ENCODE results near the gene ZNF224. TPM values are rescaled to one million over a fixed set of nuclear protein-coding genes. Genes with fewer than 3 reads are reported as not detected.
A peak's percentile ranks its signal among the peaks of the same experiment; 100 is the strongest.
"Not testable (repeated sequence)": the region's sequence is repeated elsewhere in the genome, so short reads cannot be mapped to it uniquely, and the experiment has no call there.

ZNF224 gene
- 15.6 and 17.3 TPM in 2 replicates for total RNA-seq (2014; rRNA removed; shearing (Covaris generic))

- peak; percentile 88 for DNase-seq (ENCODE audit: low spot score)
Measured at GRCh38 chr19:44093931-44094765, at the start of gene ZNF224. TSS of gene ZNF224 (plus strand) at chr19:44094361. CDS start at chr19:44097874, 3,513 bp downstream.

- no peak for DNase-seq (ENCODE audit: low spot score)
Measured at GRCh38 chr19:44050740-44051649, 43.2 kb upstream of the ZNF224 start.

DNA sequence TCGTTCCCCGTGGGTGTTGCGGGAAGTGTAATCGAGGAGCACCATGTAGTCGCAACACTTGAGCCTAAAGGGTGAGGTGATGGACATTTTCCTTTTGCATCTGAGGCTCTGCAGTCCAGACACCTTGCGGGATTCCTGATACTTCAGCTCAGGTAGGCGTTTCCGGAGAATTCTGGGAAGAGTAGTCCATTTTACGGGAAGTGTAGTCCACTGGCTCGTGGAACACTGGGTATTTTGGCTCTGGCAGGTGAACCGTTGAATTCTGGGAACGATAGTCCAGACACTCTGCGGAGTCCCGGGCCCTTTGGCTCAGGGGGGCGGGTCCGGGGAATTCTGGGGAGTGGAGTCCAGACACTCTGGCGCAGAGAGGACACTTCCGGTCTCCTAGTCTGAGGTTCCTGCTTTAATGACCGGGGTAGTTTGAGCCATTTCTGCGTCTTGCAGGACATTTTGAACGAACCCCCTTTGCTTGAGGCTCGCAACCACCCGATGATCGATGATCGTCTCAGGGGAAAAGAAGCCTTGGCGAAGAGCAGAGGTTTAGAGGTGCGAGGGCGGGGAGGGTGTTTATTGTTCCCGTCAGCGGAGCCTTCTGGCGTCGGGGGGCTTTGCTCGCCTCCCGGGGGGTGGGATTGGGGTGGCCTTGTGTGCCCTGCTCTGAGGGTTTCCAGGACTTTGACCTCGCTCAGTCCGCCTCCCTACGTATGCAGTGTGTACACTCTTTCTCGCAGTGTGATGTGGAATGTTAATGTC lies 42.3 kb upstream of the ZNF224 start, which contains the start of gene ZNF223:
ZNF223 (plus strand) TSS at position 387 of the 753 bp plus-strand sequence. CDS start 3,141 bp downstream, outside the sequence.
- peak; percentile 91 for DNase-seq (ENCODE audit: low spot score)

DNA sequence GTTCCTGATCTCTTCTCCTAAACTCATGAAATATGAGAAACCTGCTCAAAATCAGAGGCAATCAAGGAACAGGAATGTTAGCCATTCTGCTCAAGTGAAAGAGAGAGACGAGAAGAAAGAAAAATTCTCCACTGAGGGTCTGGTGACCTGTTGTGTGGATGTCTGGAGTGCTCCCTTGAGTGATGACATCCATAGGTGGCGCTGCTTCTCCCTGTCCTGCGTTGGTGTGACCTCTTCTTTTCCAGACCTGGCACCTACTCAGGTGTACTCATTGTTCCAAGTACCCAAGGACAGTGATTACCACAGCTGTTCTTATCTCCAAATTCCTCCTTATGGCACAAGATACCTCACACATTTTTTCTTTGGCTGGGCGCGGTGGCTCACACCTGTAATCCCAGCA lies 38.3 kb upstream of the ZNF224 start:
- DNase-seq (ENCODE audit: low spot score): no peak

DNA sequence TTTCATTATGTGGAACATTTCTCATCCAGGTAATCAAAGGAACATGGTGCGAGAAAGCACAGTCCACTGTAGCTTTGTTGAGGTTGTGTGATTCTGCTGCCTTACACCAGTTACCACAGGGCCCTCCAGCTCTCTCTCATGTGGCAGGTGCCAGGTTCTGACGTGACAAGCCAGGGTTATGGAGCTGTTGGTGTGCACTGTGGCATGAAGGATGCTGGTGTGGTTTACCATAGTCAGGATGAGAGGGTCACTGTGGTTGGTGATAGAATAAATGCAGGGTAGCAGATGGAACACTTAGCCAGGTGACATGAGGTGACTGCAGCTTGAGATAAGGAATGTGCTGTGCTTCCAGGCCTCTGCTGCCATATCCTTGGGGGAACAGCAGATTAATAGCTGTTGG lies 34.9 kb upstream of the ZNF224 start:
- no peak for DNase-seq (ENCODE audit: low spot score)

- DNase-seq (ENCODE audit: low spot score): no peak
Measured at GRCh38 chr19:44061038-44061437, 33.1 kb upstream of the ZNF224 start.

- no peak for DNase-seq (ENCODE audit: low spot score)
Measured at GRCh38 chr19:44066305-44066704, 27.9 kb upstream of the ZNF224 start.

GRCh38 chr19:44069415-44069814 lies 24.7 kb upstream of the ZNF224 start:
- DNase-seq (ENCODE audit: low spot score): no peak

DNA sequence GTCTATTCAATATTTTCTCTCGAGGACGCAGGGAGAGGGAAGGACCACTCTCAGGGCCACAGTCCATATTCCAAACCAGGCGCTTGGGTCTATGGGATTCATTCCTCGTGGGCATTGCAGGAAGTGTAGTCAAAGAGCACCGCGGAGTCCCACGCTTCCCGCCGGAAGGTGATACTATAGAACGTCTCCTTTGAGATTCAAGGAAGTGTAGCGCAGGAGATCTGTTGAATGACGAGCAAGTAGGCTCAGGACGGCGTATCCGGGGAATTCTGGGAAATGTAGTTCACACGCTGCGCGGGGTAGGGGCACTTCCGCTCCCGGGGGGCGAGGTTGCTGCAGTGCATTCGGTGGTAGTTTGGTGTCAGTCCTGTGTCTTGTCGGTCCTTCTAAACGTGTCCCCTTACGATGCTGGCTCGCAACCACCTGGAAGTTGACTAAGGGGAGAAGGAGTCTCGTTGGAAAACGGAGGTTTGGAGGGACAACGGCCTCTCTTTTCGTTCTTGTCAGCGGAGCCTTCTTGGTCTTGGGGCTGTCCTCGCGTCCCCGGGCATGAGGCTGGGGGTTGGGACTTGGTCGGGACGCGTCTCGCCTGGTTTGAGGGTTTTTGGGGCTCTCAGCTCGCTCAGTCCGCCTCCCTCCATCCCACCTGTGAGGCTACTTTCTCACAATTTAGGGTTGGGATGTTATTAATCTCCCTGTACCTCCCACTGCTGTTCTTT lies 22.2 kb upstream of the ZNF224 start, which contains the start of gene ZNF284:
ZNF284 (plus strand) TSS at position 336 of the 719 bp plus-strand sequence. CDS start 4,231 bp downstream, outside the sequence.
- peak; percentile 82 for DNase-seq (ENCODE audit: low spot score)

- no peak for DNase-seq (ENCODE audit: low spot score)
Measured at GRCh38 chr19:44072543-44073401, 21.4 kb upstream of the ZNF224 start.

DNA sequence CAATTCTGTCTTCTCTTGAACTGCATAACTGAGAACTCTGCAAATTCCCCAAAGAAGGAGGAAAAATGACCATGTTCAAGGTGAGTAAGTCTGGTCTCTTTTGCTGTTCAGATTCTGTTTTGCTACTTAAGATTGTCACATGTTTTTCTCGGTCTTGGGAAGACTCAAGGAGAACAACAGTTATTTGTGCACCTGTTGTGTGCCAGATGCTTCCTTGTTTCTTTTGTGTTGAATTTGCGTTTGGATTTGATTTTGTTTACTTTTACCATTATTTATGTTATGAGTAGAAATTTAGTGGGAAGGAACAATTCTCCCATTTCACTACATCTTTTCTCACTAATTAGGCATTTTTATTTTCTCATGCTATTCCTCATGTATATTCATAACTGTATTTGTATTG lies 17.8 kb upstream of the ZNF224 start:
- DNase-seq (ENCODE audit: low spot score): no peak

- no peak for DNase-seq (ENCODE audit: low spot score)
Measured at GRCh38 chr19:44092108-44092507, 2.1 kb upstream of the ZNF224 start.

GRCh38 chr19:44107751-44108150 lies 13.6 kb downstream of the ZNF224 start:
- DNase-seq (ENCODE audit: low spot score): no peak

- DNase-seq (ENCODE audit: low spot score): no peak
Measured at GRCh38 chr19:44109458-44109857, 15.3 kb downstream of the ZNF224 start.

GRCh38 chr19:44111910-44112463 lies 17.8 kb downstream of the ZNF224 start:
- peak; percentile 97 for DNase-seq (ENCODE audit: low spot score)

GRCh38 chr19:44112802-44113137 lies 18.6 kb downstream of the ZNF224 start:
- DNase-seq (ENCODE audit: low spot score): no peak

DNA sequence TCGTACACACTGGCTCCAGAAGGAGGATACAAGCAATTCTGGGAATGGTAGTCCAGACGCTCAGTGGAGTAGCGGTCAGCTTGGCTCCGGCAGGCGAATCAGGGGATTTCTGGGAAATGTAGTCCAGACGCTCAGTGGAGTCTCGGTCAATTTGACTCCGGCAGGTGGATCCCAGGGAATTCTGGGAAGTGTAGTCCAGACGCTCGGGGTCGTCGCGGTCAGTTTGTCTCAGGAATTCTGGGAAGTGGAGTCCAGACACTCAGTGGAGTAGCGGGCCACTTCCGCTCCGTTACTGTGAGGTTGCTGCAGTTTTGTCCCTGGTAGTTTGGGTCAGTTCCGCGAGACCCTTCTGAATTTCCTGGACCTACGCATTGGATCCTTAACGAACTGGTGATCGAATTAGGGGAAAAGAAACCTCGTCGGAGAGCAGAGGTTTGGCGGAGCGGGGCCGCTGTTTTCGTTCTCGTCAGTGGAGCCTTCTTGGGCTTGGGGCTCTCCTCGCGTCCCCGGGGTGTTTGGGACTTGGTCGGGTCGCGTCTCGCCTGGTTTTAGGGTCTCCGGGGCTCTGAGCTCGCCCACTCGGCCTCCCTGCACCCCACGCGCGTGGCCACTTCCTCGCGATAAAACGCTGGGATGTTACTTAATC lies 19.1 kb downstream of the ZNF224 start, which contains the start of gene ZNF225:
ZNF225 (plus strand) TSS at position 262 of the 646 bp plus-strand sequence. CDS start 2,429 bp downstream, outside the sequence.
- DNase-seq (ENCODE audit: low spot score): peak; percentile 99

DNA sequence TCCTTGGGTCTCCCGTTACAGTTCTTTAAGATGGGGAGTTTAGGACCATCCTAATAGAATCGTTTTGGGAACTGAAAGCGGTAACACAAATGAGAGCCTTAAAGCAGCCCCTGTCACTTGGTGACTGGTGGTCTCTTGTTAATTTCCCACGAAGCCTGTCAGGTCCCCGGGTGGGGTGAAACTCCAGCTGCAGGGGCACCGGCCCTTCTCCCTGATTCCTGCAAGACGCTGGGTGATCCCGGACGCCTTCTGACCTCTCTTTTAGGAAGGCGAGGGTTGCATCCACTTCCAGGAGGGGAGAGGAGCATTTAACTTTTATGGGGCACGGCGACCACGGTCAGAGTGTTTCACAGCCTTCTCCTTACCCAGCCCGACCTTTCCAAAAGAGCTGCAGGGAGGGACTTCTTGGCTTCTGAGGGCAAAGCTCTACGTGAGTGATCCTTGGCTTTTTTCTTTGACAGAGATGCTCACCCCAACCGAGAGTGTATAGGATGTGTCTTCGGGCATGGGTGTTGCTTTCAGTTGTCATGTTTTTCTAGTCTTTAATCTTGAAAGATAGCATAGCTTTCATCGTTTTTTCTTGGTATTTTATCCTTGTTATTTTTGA lies 19.7 kb downstream of the ZNF224 start:
- DNase-seq (ENCODE audit: low spot score): peak; percentile 11

GRCh38 chr19:44121162-44121561 lies 27.0 kb downstream of the ZNF224 start:
- not testable (repeated sequence) for DNase-seq (ENCODE audit: low spot score)

Data from A172 (cell line).